ENCODE measurements around the gene TMEM218. TPM values are rescaled to one million over a fixed set of nuclear protein-coding genes. Genes with fewer than 3 reads are reported as not detected.

Gene TMEM218
- total RNA-seq, 2 experiments from 2014 or later = 16.6 to 18.1 TPM

Other genes with a start within 250 kb of the TMEM218 start
- gene ROBO3, start 246.2 kb downstream of the TMEM218 start, total RNA-seq = 10 to 100 TPM; 17.9 to 23.7 TPM
- gene ROBO4, start 213.8 kb downstream of the TMEM218 start, total RNA-seq = not detected
- gene HEPN1, start 192.4 kb downstream of the TMEM218 start, total RNA-seq = not detected
- gene HEPACAM, start 175.6 kb downstream of the TMEM218 start, total RNA-seq = not detected
- 1 to 10 TPM; 4.3 to 4.5 TPM for gene CCDC15, start 157.4 kb downstream of the TMEM218 start, total RNA-seq
- gene SLC37A2, start 48.3 kb downstream of the TMEM218 start, total RNA-seq = under 1 TPM; 0.47 to 0.50 TPM
- gene PKNOX2, start 53.1 kb upstream of the TMEM218 start, total RNA-seq = not detected

Data from activated naive CD8-positive, alpha-beta T cell treated with anti-CD3 and anti-CD28 coated beads for 36 hours (primary cell).